ENCODE data around the gene PRKAG1. TPM values are rescaled to one million over a fixed set of nuclear protein-coding genes. Genes with fewer than 3 reads are reported as not detected.
"Not testable (repeated sequence)": the region's sequence is repeated elsewhere in the genome, so short reads cannot be mapped to it uniquely, and the experiment has no call there.

PRKAG1 gene
- 61.7 TPM for total RNA-seq
- long read RNA-seq, transcript PRKAG1-206 (12 exons, 1,699 nt): major isoform, 92 of 150 reads
- long read RNA-seq, transcript PRKAG1-205 (11 exons, 1,531 nt): minor isoform, 20 of 150 reads
- long read RNA-seq, partial matches to known transcripts: 9 of 150 reads
- long read RNA-seq, other reads (novel, unspliced or antisense): 23 of 150 reads

DNA sequence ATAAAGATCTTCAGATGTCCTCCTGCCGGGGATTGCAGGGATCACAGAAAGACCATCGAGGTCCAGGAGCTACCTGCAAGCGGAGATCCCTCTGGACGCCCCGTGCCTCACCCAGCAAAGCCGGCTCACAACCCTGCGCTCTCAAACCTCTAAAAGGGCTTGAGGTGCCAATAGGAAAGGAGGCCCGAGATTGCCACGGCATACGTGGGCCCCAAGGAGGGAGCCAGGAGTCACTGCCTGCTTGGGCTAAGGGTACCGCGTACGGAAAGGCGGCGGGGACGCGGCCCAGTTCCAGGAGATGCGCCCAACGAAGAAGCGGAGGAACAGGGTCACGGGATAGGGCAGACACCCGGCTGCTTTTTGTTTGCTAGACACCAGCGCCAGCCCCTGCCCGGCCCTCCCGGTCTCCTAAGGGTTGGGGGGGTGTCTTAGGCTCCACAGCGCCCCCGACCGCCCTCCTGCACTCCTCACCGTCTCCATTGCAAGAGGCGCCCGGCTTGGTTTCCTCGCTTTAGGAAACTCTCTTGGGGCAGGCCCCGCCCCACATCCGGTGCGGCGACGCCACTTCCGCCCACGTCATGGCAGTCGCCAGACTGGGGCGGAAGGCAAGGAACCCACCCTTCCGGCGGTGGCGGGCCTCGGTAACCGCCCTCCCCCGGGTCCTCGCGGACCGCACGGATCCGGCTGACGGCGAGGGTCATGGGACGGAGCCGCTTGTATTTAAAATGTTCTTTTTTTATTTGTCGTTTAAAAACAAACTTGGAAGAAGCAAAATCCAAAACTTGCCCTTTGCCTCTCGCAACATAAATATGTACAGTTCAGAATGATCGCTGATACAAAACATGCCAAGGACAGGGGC lies at the start of gene PRKAG1:
TSS of gene PRKAG1 (minus strand) at position 516 of the 859 bp plus-strand sequence. CDS start at position 480, 36 bp downstream.
- DNase-seq (ENCODE audit: low spot score): peak; percentile 99

DNA sequence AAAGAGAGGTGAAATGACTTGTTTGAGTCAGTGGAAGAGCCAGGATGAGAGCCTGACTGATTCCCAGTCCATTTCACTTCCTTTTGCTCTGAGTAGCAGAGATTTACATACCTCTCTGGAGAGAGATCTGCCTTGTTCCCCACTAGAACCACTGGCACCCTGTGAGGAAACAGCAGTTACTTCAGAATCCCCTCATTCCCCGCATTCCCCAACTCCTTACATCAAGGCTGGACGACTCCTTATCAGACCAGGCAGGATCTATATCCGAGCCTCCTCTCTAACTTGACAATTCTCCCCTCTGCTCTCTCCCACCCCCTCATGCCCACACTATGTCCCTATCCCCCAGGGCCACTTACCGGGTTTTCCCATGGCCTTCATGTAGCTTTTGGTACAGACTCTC lies 47.5 kb upstream of the PRKAG1 start:
- DNase-seq (ENCODE audit: low spot score): no peak

DNA sequence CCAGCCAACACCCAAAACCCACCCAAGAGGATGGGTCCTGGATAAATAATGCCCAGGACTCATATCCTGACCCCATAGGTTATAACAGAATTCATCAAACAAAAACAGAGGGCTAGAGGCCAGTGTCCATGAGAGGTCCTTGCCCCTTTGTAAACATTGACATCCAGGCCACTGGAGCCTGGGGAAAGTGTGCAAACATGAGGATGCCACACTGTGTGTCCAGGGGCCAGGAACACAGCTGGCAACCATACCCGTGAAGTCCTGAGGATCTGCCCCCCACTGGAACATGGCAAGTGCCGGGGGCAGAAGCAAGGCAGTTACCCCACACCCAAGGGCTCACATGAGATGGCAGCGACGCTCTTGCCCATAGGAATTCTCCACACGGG lies 46.2 kb upstream of the PRKAG1 start:
- no peak for DNase-seq (ENCODE audit: low spot score)

DNA sequence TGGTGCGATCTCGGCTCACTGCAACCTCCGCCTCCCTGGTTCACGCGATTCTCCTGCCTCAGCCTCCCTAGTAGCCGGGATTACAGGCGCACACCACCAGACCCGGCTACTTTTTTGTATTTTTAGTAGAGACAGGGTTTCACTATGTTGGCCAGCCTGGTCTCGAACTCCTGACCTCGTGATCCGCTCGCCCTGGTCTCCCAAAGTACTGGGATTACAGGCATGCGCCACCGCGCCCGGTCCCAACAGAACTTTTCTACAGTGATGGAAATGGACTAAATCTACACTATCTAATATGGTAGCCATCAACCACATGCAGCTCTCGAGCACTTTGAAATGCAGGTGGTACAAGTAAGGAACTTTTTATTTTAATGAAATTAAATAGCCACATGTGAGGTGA lies 43.3 kb upstream of the PRKAG1 start:
- DNase-seq (ENCODE audit: low spot score): not testable (repeated sequence)

DNA sequence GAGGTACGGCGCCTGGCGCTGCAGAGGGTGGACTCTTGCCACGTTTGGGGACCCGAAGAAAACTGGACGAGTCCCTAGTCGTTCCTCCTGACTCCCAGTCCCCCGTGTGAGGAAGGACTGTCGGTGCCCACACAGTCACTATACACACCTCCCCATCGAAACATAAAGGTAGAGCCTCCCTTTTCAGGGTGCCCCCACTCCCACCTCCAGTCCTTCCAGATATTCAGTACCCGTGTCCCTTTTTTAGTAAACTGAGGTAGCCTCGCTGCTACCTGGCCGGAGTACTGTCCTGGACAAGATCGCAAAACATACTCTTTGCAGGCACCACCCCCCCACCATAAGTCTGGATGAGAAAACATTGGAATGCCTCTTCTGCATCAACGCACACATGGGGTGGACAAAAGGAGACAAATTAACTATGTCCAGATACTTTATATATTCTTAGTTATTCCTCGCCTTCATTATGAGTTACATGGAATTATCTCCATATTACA lies 42.6 kb upstream of the PRKAG1 start:
- DNase-seq (ENCODE audit: low spot score): no peak

DNA sequence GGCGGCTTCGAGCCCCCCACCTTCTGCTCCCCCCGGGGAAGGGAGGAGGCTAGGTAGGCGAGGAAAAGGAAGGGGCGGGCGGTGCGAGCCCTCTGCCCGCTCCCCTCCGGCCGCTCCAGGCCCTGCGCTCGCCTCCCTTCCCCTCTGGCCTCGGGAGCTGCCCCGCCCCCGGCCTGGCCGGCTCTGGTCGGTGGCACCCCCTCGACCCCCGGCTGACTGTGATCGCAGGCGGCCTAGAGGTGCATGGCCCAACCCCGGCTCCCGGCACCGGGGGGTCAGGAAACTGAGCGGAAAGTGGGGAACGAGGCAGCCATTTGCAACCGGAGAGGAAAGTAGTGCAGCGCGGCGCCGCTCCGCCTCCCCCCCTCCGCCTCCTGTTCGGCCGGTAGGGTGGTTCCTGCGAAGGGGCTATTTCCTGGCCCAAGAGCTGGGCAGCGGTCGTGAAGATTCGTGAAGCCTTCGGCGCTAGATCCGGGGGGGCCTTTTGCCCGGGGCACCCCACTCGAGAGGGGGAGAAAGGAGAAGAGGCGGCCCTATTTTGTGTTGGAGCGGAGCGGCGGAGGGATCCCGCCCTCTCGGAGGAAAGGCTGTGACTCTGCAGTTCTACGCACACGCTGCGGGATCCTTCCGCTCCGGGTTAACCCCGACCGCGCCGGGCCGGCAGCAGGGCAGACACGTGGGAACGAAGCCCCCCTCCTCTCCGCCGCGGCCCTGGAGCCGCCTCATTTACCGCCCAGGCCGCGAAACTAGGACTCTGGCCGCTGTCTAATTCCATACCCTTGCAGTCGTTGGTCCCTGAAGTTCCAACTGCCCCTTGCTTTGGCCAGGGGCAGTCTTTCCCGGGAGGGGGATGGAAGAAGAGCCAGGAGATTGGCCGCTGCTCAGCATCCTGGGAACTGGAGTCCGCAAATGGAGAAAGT lies 41.9 kb upstream of the PRKAG1 start, which contains the start of gene KMT2D:
TSS of gene KMT2D (minus strand) at position 558 of the 920 bp plus-strand sequence. CDS start 5,470 bp downstream, outside the sequence.
- DNase-seq (ENCODE audit: low spot score): peak; percentile 97

DNA sequence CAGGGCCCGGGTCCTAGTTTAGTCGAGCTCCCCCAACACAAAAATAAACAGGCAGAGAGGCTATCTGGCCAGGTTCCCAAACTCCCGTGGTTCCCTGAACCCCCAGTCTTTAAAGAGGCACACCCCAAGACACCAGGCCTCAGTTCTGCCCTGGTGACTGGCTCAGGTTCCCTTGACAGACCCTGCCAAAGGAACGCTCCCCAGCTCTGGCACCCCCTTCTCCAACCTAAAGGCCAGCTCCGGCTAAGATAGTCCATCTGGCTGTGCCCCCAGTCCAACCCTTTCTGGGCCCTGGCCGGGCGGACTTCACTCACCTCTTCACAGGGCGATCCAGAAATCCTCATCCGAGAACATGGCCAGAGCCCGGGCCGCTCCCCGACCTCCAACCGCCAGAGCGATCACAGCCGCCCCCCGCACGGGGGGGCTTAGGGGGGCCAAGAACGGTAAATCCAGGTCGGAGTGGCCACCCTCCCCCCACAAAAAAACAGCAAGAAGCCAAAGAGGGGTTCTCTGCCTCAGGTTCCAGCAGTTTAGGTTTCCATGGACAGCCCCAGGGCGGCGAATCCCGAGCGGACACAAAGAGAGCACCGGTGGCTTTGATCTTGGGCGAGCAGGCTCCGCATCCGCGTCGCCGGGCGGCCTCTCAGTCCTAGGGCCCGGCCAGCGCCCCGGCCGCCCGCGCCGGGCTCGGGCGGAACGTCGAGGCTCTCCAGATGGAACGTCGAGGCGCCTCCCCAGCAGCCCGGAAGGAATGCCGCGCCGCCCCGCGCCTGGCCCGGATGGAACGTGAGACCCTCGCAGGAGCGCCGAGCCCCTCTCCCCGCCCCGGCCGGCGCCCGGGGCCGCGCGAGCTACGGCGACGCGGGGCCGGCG lies 41.0 kb upstream of the PRKAG1 start:
- no peak for DNase-seq (ENCODE audit: low spot score)

DNA sequence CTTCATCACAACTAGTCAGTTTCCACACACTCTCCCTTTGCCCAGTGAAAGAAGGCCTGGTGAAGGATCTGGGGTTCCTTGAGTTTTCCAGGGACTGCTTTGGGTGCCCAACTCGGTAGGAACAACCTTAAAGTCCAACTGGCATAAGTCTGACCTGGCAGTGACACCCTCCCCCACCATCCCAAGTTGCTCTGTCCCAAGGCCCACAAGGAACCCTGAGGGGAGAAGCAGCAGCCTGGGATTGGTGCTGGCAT lies 40.4 kb upstream of the PRKAG1 start:
- DNase-seq (ENCODE audit: low spot score): no peak

DNA sequence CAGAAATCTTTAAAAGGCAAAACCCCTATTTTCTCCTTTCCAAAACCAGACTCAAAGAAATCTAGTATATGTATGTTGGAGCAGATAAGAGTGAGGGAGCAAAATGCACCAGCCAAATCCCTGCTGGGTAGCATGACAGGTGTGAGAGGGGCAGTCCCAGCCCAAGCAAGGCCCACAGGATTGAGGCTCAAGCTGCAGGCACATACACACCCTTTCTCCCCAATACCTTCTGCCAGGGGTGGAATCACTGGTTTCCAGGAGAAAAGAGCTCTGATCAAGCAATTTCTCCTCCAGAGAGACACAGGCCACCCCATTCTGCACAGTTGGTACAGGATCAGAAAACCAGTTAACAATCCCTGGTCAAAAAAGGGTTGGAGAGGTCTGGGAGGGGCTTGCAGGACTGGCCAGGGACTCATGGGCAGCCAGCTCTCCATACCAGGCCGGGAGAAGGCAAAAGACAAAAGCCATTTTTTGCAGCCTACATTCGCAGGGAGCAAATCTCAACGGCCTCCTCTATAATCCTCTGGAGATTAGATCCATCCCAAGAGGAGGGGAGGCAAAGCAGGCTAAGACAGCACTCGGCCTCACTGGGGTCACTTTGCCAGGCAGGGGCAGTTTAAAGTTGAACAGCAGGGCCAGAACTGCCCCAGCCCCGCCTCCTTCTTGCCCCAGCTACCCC lies 39.9 kb upstream of the PRKAG1 start:
- DNase-seq (ENCODE audit: low spot score): no peak

DNA sequence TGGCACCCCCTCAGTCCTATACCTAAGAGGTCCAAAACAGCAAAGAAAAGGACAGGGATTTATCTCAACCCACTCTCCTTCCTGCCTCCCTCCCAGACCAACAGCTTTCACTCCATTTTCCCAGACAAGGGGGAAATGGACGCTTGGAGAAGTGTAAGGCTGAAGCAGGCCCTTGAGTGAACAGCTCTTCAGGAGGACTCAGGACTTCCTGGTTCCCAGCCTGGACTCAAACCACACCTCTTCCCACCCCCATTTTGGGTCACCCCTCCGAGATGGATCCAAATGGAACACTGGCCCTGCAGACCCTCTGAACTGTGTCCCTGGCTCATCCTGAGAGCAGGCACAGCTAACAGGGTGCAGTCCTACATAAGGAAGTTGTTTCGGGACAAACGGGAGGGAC lies 39.3 kb upstream of the PRKAG1 start:
- no peak for DNase-seq (ENCODE audit: low spot score)

DNA sequence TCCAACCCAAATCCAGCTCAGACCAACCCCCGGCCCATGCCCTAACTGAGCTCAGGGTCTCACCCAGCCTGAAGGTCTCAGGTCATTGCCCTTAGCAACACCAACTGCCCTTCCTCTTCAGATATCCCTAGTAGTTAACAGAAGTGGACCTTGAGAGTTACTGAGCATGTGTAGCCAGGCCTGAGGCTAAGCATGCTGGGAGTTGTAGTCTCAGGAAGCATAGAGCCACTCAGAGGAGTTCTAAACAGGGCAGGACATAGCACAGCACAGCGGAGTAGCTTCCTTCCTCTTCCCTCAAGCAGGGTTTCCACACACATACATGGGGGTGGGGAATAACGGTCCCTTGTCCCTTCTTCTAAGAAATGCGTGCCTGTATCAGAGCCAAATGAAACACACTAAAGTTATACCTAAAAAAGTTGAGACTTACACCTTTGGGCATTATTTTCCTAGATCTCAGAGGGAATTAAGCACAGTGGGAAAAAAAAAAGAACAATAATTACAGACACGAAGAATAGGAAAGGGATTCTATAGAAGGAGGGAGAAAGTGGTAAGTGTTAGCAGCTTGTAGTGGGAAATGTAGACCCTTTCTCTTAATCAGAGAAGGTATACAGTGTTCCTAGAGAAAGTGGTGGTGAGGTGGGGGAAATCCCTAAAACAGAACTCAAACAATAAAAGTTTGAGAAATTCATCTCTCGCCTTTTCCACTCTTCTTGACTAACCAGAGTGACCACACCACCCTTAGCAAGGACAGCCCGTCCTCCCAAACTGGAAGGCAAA lies 37.6 kb upstream of the PRKAG1 start:
- DNase-seq (ENCODE audit: low spot score): no peak

DNA sequence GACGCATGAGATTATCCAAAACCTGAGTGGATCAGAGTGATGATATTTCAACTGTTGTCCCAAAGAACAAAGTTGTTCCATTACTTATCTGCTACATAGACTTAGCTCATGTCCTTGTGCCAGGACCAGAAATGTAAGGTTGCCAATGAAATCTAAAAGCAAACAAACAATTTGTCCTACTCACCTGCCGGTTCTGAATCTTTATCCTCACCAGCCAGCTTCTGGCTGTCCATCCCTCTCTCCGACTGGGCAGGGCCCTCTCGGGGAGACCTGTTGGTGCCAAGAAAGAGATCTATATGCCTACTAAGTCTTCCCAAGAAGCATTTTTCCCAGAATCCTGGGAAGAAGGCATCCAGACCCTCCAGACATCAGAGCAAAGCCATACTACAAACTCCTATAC lies 36.5 kb upstream of the PRKAG1 start:
- DNase-seq (ENCODE audit: low spot score): no peak

DNA sequence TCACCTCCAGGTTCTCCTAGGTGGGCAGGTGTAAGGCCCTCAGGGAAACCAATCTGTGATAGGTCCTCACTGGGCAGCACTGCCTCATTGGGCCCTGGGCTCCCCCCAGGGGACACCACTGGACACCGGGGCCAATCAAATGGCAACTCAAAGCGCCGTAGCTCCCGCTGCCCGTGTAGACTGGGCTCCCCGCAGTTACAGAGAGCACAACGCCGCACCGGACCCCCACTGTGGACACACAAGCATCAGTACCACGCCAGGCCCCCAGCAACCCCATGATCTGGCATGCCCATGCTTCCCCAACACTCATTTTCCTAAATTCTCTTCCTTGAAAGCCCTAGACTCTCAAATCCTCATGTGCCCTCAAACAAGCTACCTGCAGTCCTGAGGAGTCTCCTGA lies 35.9 kb upstream of the PRKAG1 start:
- DNase-seq (ENCODE audit: low spot score): no peak

DNA sequence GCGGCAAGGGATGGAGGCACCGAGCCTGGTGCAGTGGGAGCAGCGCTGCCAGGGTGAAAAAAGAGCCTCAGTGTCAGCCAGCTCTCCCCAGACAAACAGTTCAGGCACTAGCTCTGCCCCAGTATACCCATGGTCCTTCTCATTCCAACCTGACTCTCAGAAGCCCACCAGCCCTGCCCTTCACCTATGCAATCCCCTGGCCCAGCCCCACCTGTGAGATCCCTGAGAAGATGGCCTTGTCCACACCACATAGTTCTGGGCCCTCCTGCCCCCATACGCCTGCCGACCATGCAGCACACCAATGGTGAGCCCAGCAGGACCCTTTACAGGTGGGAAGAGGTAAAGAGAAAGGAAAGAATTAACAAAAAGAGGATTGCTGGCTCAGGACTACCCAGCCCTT lies 35.5 kb upstream of the PRKAG1 start:
- no peak for DNase-seq (ENCODE audit: low spot score)

DNA sequence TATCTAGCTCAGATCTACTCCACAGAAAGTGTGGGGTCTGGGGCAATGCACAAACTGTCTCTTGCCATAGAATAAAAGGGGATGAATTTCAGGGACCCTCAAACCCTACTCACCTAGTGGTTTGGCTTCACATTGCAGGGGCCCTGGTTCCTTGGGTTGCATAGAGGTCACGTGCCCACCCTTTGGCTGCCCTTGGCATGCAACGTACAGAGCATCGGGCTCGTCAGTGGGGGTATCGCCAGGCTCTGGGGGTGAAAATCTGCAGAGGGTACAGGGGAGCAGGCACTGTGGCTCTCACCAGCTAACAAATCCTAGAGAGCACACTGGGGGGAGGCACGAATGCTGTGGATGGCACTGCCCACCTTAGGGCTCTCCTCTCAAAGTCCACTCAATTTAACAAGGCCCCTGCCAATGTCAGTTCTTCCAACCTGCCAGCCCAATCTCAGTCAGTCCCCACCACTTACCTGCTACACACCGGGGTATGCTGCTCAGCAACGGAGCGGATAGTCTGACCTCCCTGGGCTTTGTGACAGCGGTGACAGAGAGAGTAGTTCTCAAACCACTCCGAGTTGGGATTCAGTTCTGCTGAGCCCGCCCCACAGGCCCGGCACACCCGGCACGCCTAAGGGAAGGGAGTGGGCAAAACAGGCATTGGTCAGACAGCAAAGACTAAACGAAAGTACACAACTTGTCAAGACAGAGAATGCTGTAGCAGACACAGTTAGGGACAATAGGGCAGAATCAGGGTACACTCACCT lies 34.1 kb upstream of the PRKAG1 start:
- DNase-seq (ENCODE audit: low spot score): no peak

DNA sequence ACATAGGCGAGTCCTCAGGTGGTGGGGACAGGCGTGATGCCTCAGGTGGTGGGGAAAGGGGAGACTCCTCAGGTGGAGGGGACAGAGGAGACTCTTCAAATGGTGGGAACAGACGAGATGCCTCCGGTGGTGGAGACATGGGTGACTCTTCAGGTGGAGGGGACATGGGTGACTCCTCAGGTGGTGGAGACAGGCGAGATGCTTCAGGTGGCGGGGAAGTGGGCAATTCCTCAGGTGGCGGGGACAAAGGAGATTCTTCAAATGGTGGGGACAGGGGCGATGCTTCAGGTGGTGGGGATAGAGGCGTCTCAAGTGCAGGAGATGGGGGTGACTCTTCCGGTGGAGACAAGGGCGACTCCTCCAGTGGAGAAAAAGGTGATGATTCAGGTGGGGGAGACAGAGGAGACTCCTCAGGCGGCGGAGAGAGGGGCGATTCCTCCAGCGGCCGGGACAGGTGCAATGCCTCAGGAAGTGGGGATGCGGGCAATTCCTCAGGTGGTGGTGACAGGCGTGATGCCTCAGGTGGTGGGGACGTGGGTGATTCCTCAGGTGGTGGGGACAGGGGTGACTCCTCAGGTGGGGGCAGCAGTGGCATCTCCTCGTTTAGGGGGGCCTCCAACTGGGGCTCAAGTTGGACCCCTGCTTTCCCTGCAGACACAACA lies 33.3 kb upstream of the PRKAG1 start:
- DNase-seq (ENCODE audit: low spot score): no peak

DNA sequence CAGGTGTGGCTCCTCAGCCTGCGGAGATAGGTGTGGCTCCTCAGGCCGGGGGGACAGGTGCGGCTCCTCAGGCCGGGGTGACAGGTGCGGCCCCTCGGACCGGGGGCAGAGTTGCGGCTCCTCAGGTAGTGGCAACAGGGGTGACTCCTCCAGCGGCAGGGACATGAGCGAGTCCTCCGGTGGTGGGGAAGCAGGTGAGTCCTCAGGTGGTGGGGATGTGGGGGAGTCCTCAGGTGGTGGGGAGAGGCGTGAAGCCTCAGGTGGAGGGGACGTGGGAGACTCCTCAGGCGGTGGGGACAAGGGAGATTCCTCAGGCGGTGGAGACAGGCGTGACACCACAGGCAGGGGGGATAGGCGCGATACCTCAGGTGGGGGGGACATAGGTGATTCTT lies 32.8 kb upstream of the PRKAG1 start:
- DNase-seq (ENCODE audit: low spot score): no peak

Data from mesenteric fat pad (tissue), 1 donor.